ENCODE data around the gene KIF20B.
"Not testable (repeated sequence)": the region's sequence is repeated elsewhere in the genome, so short reads cannot be mapped to it uniquely, and the experiment has no call there.

The KIF20B gene

DNA sequence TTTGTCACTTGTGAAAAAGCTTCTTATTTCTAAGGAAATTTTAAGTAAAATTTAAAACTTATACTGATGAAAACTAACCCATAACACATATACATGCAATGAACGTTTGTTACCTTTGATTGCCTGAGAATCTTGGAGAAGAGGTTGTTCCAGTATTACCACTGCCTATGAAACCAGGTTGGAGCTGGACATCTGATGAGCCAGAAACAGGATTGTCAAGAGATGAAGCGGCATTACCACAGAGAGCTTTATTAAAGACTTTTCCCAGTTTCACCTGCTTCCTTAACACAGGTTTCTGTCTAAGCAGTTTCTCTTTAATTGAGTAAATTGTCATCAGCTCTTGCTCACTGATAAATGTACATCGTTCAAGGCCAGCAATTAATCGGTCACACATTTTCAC lies 9.0 kb upstream of the KIF20B start:
- DNase-seq (ENCODE audit: low read depth in 2 of 2) = no peak

DNA sequence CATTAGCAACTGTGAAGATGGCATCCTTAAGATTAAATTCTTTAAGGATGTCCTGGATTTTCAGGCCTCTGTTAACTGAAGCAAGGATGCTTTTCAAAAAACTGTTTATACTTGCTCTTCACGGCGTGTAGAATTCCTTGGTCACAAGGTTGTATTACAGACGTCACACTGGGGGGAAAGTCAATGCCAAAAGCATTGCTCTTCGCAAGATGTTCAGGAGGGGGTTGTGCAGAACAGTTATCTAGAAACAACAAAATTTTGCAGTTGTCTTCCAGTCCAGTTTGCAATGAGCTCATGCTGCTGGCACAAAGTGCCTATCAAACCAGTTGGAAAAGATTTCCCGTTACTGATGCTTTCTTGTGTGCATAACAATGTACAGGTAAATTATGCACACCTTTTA lies 8.2 kb upstream of the KIF20B start:
- no peak for DNase-seq (ENCODE audit: low read depth in 2 of 2)

DNA sequence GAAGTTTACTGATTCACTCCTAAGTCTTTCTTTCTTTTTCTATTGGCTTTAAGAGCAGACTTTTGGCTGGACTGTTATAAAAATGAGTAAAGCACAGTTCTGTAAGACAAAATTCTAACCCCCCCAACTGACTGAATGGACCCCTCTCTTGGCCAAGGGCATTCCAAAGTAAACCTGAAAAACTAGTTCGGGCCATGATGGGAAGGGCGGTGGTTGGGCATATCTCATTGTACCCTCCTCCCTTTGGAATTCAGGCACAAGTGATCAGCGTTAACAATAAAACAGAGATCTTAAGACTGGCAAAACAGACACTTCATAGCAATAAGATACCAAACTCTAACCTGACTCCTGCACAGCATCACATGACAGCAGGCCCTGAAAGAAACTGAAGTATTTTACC lies 6.1 kb upstream of the KIF20B start:
- DNase-seq (ENCODE audit: low read depth in 2 of 2) = no peak

DNA sequence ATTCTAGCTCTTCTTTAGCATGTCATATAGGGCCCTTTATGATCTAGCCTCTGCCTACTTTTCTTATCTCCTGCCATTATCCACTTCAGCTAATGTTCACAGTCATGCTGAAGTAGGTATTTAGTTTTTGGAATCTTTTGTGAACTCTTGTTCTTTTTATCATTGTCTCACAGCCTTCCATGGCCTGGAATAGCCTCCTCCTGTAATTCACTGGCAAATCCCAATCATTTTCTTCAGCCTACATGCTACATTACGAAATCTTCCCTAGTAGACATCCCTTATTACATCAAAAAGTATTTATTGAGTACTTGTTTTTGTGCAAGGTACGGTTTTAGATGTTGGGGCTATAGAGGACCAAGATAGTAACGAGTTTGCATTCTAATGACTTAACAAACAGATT lies 3.4 kb upstream of the KIF20B start:
- DNase-seq (ENCODE audit: low read depth in 2 of 2) = no peak

DNA sequence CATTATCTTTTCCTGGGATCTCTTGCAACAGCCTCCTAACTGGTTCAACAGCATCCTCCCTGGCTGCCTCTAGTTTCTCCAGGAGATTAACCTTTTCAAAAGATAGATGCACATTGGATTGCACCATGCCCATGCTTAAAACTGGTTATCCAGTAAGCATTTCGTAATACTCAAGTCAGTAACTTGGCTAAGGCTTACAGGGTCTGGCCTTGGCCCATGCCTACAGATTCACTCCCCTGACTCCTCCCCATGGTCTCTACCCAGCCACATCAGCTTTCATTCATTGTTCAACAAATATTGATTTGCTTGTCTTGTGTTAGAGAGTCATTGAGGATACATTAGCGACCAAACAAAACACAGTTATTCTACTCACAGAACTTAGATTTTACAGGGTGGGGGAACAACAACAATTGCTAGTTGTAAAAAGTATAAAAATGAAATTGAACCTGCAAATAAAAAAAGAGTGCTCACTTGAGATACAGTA lies 1.8 kb upstream of the KIF20B start:
- DNase-seq (ENCODE audit: low read depth in 2 of 2) = no peak

DNA sequence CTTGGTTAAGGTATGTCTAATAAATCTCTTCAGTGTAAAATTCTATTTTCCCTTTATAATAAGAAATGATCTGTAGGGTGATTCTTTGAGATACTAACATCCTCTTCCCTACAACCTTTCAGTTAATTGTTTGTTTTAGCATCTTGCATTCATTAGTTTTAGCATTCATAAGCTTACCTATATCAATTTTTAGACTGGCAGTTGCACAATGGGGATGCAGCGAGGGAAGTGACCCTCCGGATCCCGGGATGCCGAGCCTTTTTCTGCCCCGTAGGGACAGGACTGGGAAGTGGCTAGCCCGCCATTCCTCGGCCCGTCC lies 508 bp upstream of the KIF20B start:
- DNase-seq (ENCODE audit: low read depth in 2 of 2) = no peak

DNA sequence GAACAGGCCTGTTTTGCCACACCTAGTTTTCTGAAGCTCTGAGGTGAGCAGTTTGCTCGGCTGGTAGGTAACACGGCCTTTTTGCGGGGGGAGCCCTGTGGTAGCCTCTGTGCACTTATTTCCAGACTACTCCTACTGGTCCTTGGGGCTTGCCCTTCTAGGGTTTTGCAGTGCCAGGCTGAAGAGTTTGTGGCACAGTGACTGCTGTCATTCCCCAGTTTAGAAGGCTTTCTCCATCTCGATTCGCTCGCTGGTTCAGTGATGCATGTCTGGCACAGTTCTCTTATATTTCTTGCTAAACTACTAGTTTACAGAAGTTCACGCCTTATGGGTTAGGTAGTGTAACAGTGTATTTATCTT lies 711 bp downstream of the KIF20B start:
- DNase-seq (ENCODE audit: low read depth in 2 of 2) = no peak

DNA sequence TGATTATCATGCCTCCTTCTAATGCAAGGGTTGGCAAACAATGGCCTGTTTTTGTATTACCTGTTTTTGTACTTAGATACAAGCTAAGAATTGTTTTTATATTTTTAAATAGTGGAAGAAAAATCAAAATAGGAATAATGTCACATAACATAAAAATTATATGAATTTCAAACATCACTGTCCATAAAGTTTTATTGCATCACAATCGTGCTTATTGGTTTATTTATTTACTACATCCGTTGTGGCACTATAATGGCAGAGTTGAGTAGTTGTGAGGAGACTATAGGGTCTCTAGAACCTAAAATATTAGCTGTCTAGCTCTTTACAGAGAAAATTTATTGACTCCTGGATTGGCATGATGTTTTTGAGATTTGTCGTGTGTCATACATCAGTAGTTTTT lies 4.1 kb downstream of the KIF20B start:
- no peak for DNase-seq (ENCODE audit: low read depth in 2 of 2)

DNA sequence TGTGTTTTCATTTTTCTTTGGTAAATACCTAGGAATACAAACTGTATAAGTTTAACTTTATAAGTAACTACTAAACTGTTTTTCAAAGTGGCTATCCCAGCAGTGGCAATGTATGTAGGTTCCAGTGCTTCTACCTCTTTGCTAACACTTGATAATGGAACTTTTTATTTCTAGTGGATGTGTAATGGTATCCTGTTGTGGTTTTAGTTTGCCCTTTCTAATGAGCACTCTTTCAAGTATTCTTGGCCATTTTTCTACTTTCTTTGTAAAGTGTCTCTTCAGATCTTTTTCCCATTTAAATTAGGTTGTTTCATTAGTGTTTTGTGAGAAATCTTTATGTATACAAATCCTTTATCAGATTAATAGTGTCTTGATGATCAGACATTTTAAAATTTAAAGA lies 4.6 kb downstream of the KIF20B start:
- no peak for DNase-seq (ENCODE audit: low read depth in 2 of 2)

DNA sequence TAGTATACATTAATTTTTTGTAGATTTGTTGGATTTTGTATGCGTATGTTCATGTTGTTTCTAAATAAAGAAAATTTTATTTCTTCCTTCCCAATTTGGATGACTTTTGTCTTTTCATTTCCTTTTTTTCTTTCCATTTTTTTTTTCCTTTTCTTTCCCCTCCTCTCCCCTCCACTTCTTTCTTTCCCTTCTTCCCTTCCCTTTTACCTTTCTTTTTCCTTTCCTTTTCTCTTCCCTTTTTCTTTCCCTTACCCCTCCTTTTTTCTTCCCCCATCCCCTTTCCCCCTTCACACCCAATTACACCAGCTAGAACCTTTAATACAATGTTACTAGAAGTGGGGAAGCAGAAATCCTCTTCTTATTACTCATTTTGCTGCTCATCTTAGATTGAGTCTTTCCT lies 6.0 kb downstream of the KIF20B start:
- DNase-seq (ENCODE audit: low read depth in 2 of 2) = no peak

DNA sequence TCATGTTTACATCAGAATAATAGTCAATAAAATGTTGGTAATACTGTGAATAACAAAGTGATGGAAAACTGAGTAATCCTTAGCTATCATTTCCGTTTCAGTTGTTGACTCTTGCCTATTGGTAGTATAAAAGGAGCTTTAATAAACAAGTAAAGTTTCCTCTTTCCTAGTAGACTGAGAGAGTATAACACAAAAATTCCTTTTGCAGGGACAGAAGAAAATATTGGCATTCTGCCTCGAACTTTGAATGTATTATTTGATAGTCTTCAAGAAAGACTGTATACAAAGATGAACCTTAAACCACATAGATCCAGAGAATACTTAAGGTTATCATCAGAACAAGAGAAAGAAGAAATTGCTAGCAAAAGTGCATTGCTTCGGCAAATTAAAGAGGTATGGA lies 9.4 kb downstream of the KIF20B start:
- no peak for DNase-seq (ENCODE audit: low read depth in 2 of 2)

DNA sequence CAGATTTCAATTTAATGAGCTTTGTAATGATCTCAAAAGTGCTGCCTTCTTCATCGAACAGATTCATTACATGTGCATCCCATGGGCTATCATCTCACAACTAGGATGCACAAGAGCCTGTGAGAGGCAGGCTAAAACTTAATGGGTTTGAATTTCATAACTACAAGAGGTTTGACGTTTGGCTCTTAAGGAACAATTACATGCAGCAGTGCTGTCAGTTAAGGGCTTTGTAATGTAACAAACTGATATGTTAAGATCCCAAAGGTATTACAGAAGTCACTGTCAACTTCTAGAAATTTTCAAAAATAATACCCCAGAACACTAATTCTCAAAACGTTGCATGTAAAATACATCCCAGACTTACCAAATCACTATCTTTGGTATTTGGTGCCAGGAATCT lies 33.2 kb downstream of the KIF20B start:
- DNase-seq (ENCODE audit: low read depth in 2 of 2) = no peak

DNA sequence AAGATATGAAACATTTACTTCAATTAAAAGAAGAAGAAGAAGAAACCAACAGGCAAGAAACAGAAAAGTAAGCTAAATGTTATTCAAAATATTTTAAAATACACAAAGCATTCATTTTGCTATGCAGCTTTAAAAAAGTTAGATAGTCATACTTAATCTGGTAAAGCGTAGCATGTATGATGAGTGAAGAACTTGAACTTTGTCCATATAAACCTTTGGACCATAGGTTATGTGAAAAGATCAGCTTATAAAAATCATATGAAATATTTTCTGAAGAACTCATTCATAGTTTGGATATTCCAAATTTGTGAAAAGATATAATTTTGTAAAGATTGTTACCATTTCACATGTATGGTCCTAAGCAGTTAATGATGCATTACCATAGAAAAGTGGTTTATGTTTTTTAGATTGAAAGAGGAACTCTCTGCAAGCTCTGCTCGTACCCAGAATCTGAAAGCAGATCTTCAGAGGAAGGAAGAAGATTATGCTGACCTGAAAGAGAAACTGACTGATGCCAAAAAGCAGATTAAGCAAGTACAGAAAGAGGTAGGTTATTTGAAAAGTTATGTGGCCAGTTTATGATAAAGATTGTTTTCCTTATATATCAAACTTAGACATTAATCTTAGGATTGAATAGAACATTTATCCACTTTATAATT lies 37.3 kb downstream of the KIF20B start:
- DNase-seq (ENCODE audit: low read depth in 2 of 2) = no peak

DNA sequence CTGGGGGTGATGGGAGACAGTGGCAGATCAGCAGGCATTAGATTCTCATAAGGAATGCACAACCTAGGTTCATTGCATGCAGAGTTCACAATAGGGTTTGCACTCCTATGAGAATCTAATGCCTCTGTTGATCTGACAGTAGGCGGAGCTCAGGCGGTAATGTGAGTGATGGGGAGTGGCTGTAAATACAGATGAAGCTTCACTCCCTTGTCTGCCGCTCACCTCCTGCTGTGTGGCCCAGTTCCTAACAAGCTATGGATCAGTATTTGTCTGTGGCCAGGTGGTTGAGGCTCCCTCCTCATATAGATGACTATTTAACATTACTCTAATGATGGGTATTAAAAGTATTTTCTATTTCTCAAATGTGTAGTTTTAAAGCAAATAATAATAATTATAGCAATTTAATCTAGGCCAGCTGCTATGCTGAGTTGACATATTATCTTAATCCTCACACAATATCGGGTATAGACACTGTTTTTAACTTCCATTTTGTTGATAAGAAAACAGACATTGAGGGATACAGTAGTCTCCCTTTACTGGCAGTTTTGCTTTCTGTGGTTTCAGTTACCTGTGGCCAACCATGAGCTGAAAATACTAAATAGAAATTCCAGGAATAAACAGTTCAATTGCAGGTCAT lies 39.9 kb downstream of the KIF20B start:
- no peak for DNase-seq (ENCODE audit: low read depth in 2 of 2)

DNA sequence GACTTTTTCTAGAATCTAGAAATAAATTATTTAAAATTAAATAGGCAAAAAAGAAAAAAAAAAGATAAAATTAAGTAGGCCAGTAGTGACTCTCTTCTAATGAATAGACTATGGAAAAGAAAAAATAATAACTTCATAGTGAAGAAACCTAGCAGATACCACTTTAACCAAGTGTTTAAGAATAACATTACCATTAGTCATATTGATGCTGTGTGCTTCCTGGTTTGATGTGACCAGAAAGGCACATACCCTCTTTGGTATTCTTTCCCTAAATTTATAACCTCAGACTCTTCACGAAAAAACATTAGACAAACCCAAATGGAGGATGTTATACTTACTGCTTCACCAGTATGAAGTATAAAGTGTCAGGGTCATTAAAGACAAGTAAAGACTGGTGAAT lies 42.6 kb downstream of the KIF20B start:
- DNase-seq (ENCODE audit: low read depth in 2 of 2) = no peak

DNA sequence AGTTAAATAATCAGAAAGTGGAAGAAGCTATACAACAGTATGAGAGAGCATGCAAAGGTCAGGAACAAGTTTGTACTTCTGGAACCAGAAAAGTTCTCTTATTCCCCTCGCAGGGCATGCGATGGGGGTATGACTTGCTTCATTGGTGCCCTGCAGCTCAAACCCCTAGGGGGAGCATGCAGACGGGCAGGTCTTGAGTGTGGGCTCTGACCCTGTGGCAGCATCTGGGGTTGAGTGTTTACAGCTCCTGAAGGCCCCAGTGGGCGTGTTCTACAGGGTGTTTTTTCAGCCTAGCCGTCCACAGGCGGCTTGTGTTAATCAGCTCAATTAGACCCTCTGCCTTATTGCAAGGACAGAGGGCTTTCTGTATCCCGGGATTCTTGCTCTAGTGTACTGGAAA lies 44.5 kb downstream of the KIF20B start:
- no peak for DNase-seq (ENCODE audit: low read depth in 2 of 2)

DNA sequence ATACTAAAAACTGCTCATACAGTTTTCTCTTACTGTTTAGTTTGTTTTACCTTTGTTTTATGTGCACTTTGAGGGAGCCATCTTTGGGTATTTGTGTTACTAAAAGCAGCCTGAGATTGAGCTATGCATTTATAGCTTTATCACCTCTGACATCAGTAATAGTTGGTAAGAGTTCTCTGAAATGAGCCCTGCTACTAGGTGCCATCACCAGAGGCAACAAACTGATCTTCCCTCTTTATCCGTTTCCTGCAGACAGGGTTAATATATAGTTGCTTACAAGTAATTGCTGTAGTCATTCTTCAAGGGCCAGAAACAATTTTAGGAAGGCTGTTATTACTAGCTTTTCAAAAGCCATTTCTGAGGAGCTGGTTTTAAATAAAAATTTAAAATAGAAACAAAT lies 49.1 kb downstream of the KIF20B start:
- no peak for DNase-seq (ENCODE audit: low read depth in 2 of 2)

DNA sequence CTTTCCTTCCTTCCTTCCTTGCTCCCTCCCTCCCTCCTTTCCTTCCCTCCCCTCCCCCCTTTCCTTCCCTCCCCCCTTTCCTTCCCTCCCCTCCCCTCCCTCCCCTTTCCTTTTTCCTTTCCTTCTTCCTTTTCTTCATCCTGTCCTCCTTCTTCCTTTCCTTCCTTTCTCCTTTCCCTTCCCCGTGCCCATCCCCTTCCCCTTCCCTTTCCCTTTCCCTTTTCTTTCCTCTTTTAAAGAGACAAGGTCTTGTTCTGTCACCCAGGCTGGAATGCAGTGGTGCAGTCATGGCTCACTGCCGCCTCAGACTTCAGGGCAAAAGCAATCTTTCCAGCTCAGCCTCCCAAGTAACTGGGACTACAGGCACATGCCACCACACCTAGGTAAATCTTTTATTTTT lies 54.0 kb downstream of the KIF20B start:
- DNase-seq (ENCODE audit: low read depth in 2 of 2) = no peak

DNA sequence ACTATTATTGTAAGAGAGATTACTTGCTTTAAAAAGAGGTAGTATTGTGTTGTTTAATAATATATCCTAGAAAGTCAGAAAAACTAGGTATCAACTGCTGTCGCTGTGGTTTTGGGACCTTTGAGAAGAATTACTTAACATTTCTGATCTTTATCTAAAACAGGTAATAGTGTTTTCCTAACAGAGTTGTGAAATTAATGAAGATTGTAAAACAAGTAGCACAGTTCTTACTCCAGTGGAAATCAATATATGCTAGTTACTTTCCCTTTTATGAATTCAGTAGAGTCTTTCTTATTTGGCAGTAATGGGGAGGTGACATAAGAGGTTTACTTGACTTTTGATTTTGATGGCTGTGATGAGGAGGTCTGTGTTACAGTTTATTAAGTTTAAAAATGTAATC lies 58.1 kb downstream of the KIF20B start:
- no peak for DNase-seq (ENCODE audit: low read depth in 2 of 2)

DNA sequence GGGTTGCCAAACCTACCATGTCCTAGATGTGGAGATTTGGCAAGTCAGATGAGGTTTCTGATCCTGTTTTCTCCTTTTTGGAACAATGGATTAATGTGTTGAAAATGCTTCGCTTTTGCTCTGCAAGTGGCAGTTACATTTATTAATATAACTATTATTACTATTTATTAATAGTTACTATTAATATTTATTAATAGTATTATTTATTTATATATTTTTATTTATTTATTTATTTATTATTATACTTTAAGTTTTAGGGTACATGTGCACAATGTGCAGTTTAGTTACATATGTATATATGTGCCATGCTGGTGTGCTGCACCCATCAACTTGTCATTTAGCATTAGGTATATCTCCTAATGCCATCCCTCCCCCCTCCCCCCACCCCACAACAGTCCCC lies 62.3 kb downstream of the KIF20B start:
- not testable (repeated sequence) for DNase-seq (ENCODE audit: low read depth in 2 of 2)

DNA sequence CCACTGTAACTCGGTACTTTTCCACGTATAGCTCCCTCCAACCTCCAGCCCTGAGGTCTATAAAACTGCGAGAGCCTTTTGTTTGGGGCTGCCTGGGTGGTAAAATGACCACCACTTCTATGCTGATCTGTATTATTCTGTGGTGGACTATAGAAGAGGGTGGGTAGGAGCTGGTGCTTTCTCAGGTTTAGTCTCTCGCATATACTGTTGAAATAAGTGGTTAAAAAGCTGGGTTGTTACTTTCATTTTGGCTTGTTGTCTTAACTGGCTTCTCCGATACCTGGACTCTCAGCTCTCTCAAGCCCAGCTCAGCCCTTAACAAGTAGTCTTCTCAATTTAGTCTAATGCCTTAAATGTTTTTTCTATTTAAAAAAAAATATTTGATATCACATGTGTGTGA lies 70.3 kb downstream of the KIF20B start:
- DNase-seq (ENCODE audit: low read depth in 2 of 2) = no peak

DNA sequence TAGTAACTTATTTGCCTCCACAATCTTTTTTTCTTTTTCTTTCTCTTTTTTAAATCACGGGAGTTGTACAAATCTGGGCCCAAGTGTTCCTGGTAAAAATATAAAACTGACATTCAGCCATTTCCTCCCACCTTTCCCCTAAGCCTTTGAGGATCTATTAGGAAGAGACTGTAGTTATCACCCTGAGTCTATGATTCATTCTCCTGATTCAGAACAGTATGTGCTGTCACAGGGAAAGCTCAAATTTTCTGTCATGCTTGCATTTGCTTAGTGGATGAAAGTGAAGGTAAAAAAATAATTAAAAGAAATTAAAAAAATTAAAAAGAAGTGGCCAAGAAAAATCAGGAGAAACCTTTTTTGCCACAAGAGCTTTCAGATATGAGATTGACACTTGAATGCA lies 71.7 kb downstream of the KIF20B start:
- no peak for DNase-seq (ENCODE audit: low read depth in 2 of 2)

DNA sequence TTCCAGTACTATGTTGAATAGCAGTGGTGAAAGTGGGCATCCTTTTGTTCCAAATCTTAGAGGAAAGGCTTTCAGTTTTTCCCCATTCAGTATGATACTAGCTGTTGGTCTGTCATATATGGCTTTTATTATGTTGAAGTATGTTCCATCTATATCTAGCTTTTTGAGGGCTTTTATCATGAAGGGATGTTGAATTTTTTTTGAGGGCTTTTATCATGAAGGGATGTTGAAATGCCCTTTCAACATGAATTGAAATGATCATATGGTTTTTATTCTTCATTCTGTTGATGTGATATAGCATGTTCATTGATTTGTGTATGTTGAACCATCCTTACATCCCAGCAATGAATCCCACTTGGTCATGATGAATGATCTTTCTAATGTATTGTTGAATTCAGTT lies 75.3 kb downstream of the KIF20B start:
- DNase-seq (ENCODE audit: low read depth in 2 of 2) = no peak

DNA sequence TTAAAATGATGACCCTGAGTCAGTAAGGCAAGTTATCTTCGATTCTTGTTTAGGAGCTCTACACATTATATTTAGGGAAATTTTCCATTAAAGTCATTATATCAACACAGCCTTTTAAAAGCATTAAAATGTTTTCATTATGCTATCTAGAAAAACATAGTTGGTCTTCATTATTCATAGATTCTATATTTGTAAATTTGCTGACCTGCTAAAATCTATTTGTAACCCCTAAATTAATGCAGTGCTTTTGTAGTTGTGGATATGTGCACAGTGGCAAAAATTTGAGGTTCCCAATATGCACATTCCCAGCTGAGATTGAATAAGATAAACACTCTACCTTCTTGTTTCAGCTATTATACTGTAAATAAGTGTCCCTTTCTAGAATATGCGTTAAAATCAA lies 81.1 kb downstream of the KIF20B start:
- DNase-seq (ENCODE audit: low read depth in 2 of 2) = no peak

Data from activated CD4-positive, alpha-beta T cell treated with anti-CD3 and anti-CD28 coated beads for 24 hours (primary cell).